NK-92 treated with Interleukin-12 subunit alpha and Interleukin-12 subunit beta, amount 100 ng/mL, for 24 hours (cell line): ENCODE results near the gene FAM181A.

ENCODE experiments used
- DNase-seq: peaks from one replicate; lab custom pipeline; 2025; lab: John Stamatoyannopoulos, UW

The FAM181A gene

GRCh38 chr14:93962701-93963601 is 35.8 kb downstream of the FAM181A start:
- DNase-seq: peak; percentile 77

- DNase-seq: no peak
Observed at GRCh38 chr14:93963692-93964091, 36.5 kb downstream of the FAM181A start.

GRCh38 chr14:93964281-93964680 is 37.1 kb downstream of the FAM181A start:
- DNase-seq: no peak

GRCh38 chr14:93964820-93965286 is 37.7 kb downstream of the FAM181A start:
- DNase-seq: no peak

- DNase-seq: no peak
Observed at GRCh38 chr14:93965287-93965821, 38.2 kb downstream of the FAM181A start.

GRCh38 chr14:93965946-93966474 is 38.9 kb downstream of the FAM181A start:
- DNase-seq: no peak

GRCh38 chr14:93967637-93968250 is 40.6 kb downstream of the FAM181A start:
- DNase-seq: no peak

- no peak for DNase-seq
Observed at GRCh38 chr14:93969082-93969828, 42.1 kb downstream of the FAM181A start.

- peak; percentile 61 for DNase-seq
Observed at GRCh38 chr14:93970585-93970964, 43.4 kb downstream of the FAM181A start.

GRCh38 chr14:93970965-93971634 is 44.0 kb downstream of the FAM181A start:
- peak; percentile 60 for DNase-seq

- no peak for DNase-seq
Observed at GRCh38 chr14:93971635-93972027, 44.5 kb downstream of the FAM181A start.

- DNase-seq: no peak
Observed at GRCh38 chr14:93972618-93973205, 45.6 kb downstream of the FAM181A start.

GRCh38 chr14:93973607-93974006 is 46.5 kb downstream of the FAM181A start:
- no peak for DNase-seq

GRCh38 chr14:93974299-93974698 is 47.2 kb downstream of the FAM181A start:
- no peak for DNase-seq

- DNase-seq: peak; percentile 46
Observed at GRCh38 chr14:93974833-93975232, 47.7 kb downstream of the FAM181A start.

GRCh38 chr14:93975791-93976476 is 48.8 kb downstream of the FAM181A start:
- no peak for DNase-seq

- DNase-seq: no peak
Observed at GRCh38 chr14:93976477-93977057, 49.4 kb downstream of the FAM181A start, which contains the start of gene ASB2. TSS of gene ASB2 (minus strand) at chr14:93976570. CDS start at chr14:93964539, 12,031 bp downstream.

GRCh38 chr14:93977171-93977570 is 50.0 kb downstream of the FAM181A start:
- no peak for DNase-seq

- peak; percentile 21 for DNase-seq
Observed at GRCh38 chr14:93977790-93978581, 50.8 kb downstream of the FAM181A start.
